Lung (tissue), 12 donors: ENCODE results near the gene AKT2. TPM values are rescaled to one million over a fixed set of nuclear protein-coding genes. Genes with fewer than 3 reads are reported as not detected.

Experiments
- ATAC-seq: fragments of 200-7000 bp; cut with Tn5 transposase; one replicate; pipeline ENCODE4 v1.9.1; 2020; ENCODE audit warnings: moderate number of reproducible peaks; ENCODE audit not compliant: insufficient read depth, low FRiP score
- DNase-seq, 3 donors: peaks; one replicate each; pipeline ENCODE4 v3.0.0-alpha.2; 2013 to 2017
- H3K27ac ChIP-seq, 2 donors: one replicate each; pipeline ENCODE4 v1.5.1; 2013; ENCODE audit warnings: mild to moderate bottlenecking in 2 of 2, moderate library complexity in 2 of 2, control low read depth in 1 of 2, inconsistent platforms in 1 of 2, low read depth in 1 of 2, low read length in 1 of 2
- H3K27me3 ChIP-seq, 3 donors: one replicate each; pipeline ENCODE4 v1.5.1; 2013; ENCODE audit warnings: low read length in 2 of 3; ENCODE audit not compliant: control insufficient read depth in 3 of 3, insufficient read depth in 3 of 3
- H3K36me3 ChIP-seq, 4 donors: one replicate each; pipeline ENCODE4 v1.5.1; 2013; ENCODE audit warnings: low read length in 4 of 4, mild to moderate bottlenecking in 1 of 4, moderate library complexity in 1 of 4; ENCODE audit not compliant: control insufficient read depth in 4 of 4, insufficient read depth in 4 of 4
- H3K4me1 ChIP-seq, 5 donors: one replicate each; pipeline ENCODE4 v1.5.1; 2013; ENCODE audit warnings: low read length in 5 of 5, mild to moderate bottlenecking in 2 of 5, moderate library complexity in 1 of 5; ENCODE audit not compliant: control insufficient read depth in 5 of 5, insufficient read depth in 5 of 5
- H3K4me3 ChIP-seq: one replicate; pipeline ENCODE4 v1.5.1; 2013; ENCODE audit warnings: mild to moderate bottlenecking, control low read depth, moderate library complexity
- H3K9ac ChIP-seq, 2 donors: one replicate each; pipeline ENCODE4 v1.5.1; 2013; ENCODE audit warnings: low read length in 2 of 2, control low read depth in 1 of 2; ENCODE audit not compliant: insufficient read depth in 1 of 2
- H3K9me3 ChIP-seq, 4 donors: one replicate each; pipeline ENCODE4 v1.5.1; 2013; ENCODE audit warnings: low read length in 3 of 4, mild to moderate bottlenecking in 1 of 4, moderate library complexity in 1 of 4; ENCODE audit not compliant: control insufficient read depth in 4 of 4, insufficient read depth in 3 of 4
- WGBS, 2 donors: extraction: QIAGEN DNeasy Blood & Tissue Kit; methylation state at CpG; one replicate each; pipeline ENCODE4 v1.1.7; 2013; 5-methylcytosine and 5-hydroxymethylcytosine counted together
- polyA plus RNA-seq, 2 donors: library from polyadenylated mRNA; stranded (reverse); fragments of 200-250 nt; gene quantifications; one replicate each; pipeline ENCODE4 v1.2.1, GENCODE V29; 2013
- total RNA-seq, 2 donors: library from RNA; depleted of rRNA in 1 of 2; stranded (reverse); fragments of >200 nt in 1 of 2; gene quantifications; one replicate each; pipeline ENCODE4 v1.2.1, GENCODE V29; 2014 to 2021
- TF ChIP-seq, protein P1 (sequence below): IDR thresholded peaks from 2 replicates; pipeline ENCODE4 v1.5.1; 2012; ENCODE audit warnings: mild to moderate bottlenecking; ENCODE audit errors: control extremely low read depth, extremely low read depth
- donor health status: control.
- donor health status: control.
- donor health status: Bipolar disorder and iron deficiency.
- donor health status: healthy.
- donor health status: DM: yes; HTN: yes; CAD: no.

The AKT2 gene
- total and polyA plus RNA-seq, 4 donors: 62.3 to 138 (median 93.1) TPM

DNA sequence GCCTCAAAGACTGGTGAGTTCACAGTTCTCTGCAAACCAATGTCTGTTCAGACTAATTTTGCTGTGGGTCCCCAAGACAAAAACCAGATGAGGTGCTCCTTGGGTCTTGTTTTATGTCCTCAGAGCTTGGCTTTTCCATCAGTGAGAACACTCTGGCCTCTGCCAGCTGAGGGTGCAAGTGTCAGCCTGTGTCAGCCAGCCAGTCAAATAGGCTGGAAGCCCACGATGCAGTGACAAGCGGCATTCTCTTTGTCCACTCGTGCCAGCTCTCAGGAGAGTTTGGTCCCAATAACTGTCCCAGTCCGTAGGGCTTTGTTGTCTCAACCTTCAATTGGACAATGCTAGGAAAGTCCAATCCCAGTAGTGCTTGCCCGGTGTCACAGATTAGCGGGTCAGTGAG, 9.4 kb upstream of the AKT2 start:
- no peak for DNase-seq
- Histone ChIP-seq H3K9ac (no peak overlapping the region), H3K9me3 (no peaks in the 10 kb centered on the region), H3K4me1 (no peaks in the 10 kb centered on the region), H3K27ac (no peak overlapping the region), H3K36me3 (no peaks in the 10 kb centered on the region), H3K27me3 (no peaks in the 10 kb centered on the region), H3K4me3 (no peak overlapping the region)
- TF ChIP-seq, protein P1, sequence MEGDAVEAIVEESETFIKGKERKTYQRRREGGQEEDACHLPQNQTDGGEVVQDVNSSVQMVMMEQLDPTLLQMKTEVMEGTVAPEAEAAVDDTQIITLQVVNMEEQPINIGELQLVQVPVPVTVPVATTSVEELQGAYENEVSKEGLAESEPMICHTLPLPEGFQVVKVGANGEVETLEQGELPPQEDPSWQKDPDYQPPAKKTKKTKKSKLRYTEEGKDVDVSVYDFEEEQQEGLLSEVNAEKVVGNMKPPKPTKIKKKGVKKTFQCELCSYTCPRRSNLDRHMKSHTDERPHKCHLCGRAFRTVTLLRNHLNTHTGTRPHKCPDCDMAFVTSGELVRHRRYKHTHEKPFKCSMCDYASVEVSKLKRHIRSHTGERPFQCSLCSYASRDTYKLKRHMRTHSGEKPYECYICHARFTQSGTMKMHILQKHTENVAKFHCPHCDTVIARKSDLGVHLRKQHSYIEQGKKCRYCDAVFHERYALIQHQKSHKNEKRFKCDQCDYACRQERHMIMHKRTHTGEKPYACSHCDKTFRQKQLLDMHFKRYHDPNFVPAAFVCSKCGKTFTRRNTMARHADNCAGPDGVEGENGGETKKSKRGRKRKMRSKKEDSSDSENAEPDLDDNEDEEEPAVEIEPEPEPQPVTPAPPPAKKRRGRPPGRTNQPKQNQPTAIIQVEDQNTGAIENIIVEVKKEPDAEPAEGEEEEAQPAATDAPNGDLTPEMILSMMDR: no peak
- WGBS, 2 donors: 91 to 92% methylated on average over 6 of the region's 6 CpGs
- no peak for ATAC-seq

DNA sequence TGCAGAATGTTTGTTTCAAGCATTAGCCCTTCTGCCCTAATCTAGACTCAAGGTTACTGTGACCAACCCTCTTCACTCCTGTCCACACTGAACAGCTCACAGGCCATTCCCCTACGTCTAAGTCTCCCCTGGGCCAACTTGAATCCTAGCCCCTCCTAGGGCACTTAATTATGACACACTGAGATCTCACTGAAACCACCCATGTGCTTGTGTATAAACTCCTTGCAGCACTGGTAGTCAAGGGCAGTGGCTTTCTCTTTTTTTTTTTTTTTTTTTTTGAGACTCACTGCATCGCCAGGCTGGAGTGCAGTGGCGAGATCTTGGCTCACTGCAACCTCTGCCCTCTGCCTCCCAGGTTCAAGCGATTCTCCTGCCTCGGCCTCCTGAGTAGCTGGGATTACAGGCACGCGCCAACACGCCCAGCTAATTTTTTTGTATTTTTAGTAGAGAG, 1.9 kb upstream of the AKT2 start:
- peak overlapping the region in 1 of 2 donors; percentile 95 for H3K9ac ChIP-seq
- ATAC-seq: no peak

DNA sequence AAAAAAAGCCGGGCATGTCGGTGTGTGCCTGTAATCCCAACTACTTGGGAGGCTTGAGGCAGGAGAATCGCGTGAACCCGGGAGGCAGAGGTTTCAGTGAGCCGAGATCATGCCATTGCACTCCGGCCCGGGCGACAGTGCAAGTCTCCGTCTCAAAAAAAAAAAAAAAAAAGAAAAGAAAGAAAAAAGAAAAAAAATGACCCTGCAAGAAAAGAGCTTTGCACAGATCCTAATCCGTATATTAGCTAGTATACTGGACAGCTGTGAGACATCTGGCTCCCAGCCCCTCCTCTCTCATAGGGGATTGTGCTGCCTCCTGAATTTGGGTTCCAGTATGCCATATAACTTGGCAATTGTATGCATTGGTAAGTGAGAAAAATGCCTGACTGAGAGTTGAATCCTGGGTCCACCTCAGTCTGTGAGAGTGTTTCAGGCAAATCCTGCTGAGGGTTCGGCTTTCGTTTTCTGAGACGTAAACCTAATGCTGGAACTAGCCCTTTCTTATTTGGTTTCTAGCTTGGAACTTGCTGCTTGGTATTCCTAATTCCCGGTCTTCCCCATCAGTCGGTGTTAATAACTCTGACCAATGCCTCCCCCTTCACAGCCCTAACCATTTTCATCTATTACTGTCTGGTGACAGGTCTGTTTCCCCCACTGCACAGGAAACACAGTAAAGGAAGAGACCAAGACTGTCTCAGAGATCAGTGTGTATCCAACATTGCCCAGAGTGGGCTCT, 1.3 kb upstream of the AKT2 start:
- TF ChIP-seq, protein P1: no peak
- H3K9ac ChIP-seq: peak overlapping the region in 1 of 2 donors; percentile 95
- WGBS, 2 donors: 79 to 80% methylated on average over 16 of the region's 16 CpGs
- H3K4me3 ChIP-seq: no peak overlapping the region
- H3K9me3 ChIP-seq: no peaks in the 10 kb centered on the region
- peaks cover 0 to 35% (median 14%) of the 10 kb centered on the region in 5 donors for H3K4me1 ChIP-seq
- no peaks in the 10 kb centered on the region for H3K27me3 ChIP-seq
- DNase-seq (peak; percentile 77 to 89 (median 88)), ATAC-seq (no peak)
- peaks cover 0 to 7% (median 3%) of the 10 kb centered on the region in 4 donors for H3K36me3 ChIP-seq
- H3K27ac ChIP-seq: peak overlapping the region in 1 of 2 donors; percentile 94

More for the DNA sequence above, 1.9 kb upstream of the AKT2 start:
- Histone ChIP-seq H3K9me3 (no peaks in the 10 kb centered on the region), H3K36me3 (peaks cover 0 to 4% (median 3%) of the 10 kb centered on the region in 4 donors), H3K27ac (peak overlapping the region in 1 of 2 donors; percentile 13), H3K4me3 (no peak overlapping the region), H3K27me3 (no peaks in the 10 kb centered on the region), H3K4me1 (peaks cover 0 to 35% (median 14%) of the 10 kb centered on the region in 5 donors)
- 94 to 95% methylated on average over 8 of the region's 8 CpGs for WGBS, 2 donors
- peak in 1 of 3 donors; percentile 56 for DNase-seq
- TF ChIP-seq, protein P1: no peak
